ENCODE measurements around the gene DMBX1.
A peak's percentile ranks its signal among the peaks of the same experiment; 100 is the strongest.

DNA sequence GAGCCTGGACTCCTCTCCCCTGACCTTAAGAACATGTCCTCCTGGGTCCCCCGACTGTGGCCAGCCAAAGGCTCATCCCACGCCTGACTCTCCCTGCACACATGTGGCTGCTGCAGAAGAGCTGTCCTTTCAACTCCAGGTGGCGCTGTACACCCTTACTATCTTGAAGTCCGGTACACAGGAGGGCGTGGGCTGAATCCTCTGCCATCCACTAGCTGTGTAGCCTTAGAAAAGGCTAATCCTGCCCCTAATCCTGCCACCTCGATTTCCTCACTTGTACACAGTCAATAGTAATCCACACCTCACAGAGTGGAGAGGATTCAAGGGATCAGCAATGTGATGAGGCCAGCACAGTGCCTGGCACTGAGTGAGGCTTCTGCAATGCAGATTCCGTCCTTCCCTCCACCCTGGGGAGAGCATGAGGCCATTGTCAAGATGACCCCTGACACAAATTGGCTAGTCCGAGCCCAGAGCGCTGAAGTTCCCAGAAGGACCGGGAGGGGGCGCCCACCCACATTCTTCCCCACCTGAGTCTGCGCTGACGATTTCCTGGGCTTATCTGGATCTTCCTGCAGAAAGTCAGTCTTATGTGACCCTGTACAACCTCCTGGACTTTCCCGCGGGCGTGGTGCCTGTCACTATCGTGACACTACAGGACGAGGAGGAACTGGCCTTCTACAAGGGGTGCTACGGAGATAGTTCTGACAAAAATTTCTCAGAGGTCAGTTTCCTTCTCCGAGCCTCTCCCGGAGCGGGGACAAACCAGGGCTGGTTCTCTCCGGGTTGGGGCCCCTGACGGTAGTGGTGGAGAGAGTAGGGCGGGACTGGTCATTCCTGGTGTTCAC is 47.1 kb upstream of the DMBX1 start:
- TF ChIP-seq NR2C2 (CRISPR knock-in tag; IDR thresholded peaks at IDR 0.05): peak; percentile 92
- peak; percentile 97 for TF ChIP-seq NR2C2 (tag; IDR thresholded peaks at IDR 0.05)
- TF ChIP-seq, protein P1, sequence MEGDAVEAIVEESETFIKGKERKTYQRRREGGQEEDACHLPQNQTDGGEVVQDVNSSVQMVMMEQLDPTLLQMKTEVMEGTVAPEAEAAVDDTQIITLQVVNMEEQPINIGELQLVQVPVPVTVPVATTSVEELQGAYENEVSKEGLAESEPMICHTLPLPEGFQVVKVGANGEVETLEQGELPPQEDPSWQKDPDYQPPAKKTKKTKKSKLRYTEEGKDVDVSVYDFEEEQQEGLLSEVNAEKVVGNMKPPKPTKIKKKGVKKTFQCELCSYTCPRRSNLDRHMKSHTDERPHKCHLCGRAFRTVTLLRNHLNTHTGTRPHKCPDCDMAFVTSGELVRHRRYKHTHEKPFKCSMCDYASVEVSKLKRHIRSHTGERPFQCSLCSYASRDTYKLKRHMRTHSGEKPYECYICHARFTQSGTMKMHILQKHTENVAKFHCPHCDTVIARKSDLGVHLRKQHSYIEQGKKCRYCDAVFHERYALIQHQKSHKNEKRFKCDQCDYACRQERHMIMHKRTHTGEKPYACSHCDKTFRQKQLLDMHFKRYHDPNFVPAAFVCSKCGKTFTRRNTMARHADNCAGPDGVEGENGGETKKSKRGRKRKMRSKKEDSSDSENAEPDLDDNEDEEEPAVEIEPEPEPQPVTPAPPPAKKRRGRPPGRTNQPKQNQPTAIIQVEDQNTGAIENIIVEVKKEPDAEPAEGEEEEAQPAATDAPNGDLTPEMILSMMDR (IDR thresholded peaks at IDR 0.05 in 2 of 3, conservative IDR thresholded peaks at IDR 0.05 in 1 of 3; ENCODE audit: insufficient read depth in 2 of 3, low read depth in 1 of 3, low read length in 3 of 3): peak; percentile 92 to 99 (median 97)
- no peak for TF ChIP-seq POLR2AphosphoS2 (IDR thresholded peaks at IDR 0.05; ENCODE audit: low read length)
- TF ChIP-seq POLR2AphosphoS5 (IDR thresholded peaks at IDR 0.05; ENCODE audit: control insufficient read depth, insufficient read depth, low read depth, low read length): peak; percentile 58; the same call in 1 of the 2 replicates
- no peak for TF ChIP-seq NFXL1 (CRISPR knock-in tag; IDR thresholded peaks at IDR 0.05)
- no peak for TF ChIP-seq ERF (CRISPR knock-in tag; IDR thresholded peaks at IDR 0.05)
- peak; percentile 95 for TF ChIP-seq ZC3H8 (IDR thresholded peaks at IDR 0.05)
